Endothelial cell of umbilical vein (primary cell): ENCODE results near the gene FAM222A. TPM values are rescaled to one million over a fixed set of nuclear protein-coding genes. Genes with fewer than 3 reads are reported as not detected.

Experiments
- BruUV-seq: library from RNA; stranded (reverse); fragments of 400-500 nt; replicated peaks from 2 replicates; lab custom pipeline; 2021; lab: Mats Ljungman, UMichigan
- CTCF ChIA-PET: fragments of 300-600, 350-600 bp; sonication (Branson Sonifier 250); formaldehyde crosslinking; loops from one replicate; lab custom pipeline; 2021; ENCODE audit warnings: antibody characterized with exemption, inconsistent platforms; lab: Charles Lee
- POLR2A ChIA-PET: fragments of 300-600, 350-600 bp; sonication (Branson Sonifier 250); formaldehyde crosslinking; loops from one replicate; lab custom pipeline; 2021; ENCODE audit warnings: antibody characterized with exemption, inconsistent platforms; lab: Charles Lee
- DNase-seq: peaks from one replicate; pipeline ENCODE4 v3.0.0-alpha.2; 2011; ENCODE audit warnings: low read depth, low spot score
- FAIRE-seq: peaks from 2 replicates; lab custom pipeline; 2011; peaks lifted over from hg19 to GRCh38; lab: Jason Lieb, UNC
- H2AFZ ChIP-seq: 2 replicates; pipeline ENCODE4 v1.6.0; 2012; ENCODE audit warnings: low read depth, low read length, control low read depth, inconsistent platforms
- H3K27ac ChIP-seq: 2 replicates; pipeline ENCODE4 v1.5.1; 2011; ENCODE audit warnings: low read depth, mild to moderate bottlenecking, control low read depth, low read length, moderate library complexity; ENCODE audit not compliant: insufficient read depth
- H3K27me3 ChIP-seq, 2 experiments: 2 replicates each; pipeline versions ENCODE4 v1.6.0 to v1.6.1; 2011; ENCODE audit warnings: low read length in 2 of 2, mixed read lengths in 1 of 2; ENCODE audit not compliant: control insufficient read depth in 2 of 2, insufficient read depth in 2 of 2
- H3K36me3 ChIP-seq, 2 experiments: 2 replicates in 1 of 2; 3 replicates in 1 of 2; pipeline ENCODE4 v1.5.1; 2011; ENCODE audit warnings: low read length in 2 of 2, mild to moderate bottlenecking in 1 of 2, moderate library complexity in 1 of 2; ENCODE audit not compliant: control insufficient read depth in 2 of 2, insufficient read depth in 2 of 2; ENCODE audit errors: extremely low read depth in 1 of 2
- H3K4me1 ChIP-seq: 3 replicates; pipeline ENCODE4 v1.5.1; 2011; ENCODE audit warnings: mild to moderate bottlenecking, low read length; ENCODE audit not compliant: control insufficient read depth, insufficient read depth; ENCODE audit errors: extremely low read depth
- H3K4me2 ChIP-seq: 2 replicates; pipeline ENCODE4 v1.6.1; 2011; ENCODE audit warnings: low read length, control low read depth, mixed read lengths; ENCODE audit not compliant: insufficient read depth
- H3K4me3 ChIP-seq, 3 experiments: fragments of 200-600 bp in 1 of 3; sonication (generic), shearing (Covaris generic) in 1 of 3; replicated peaks in 1 of 3; 2 replicates each; pipeline ENCODE4 v1.5.1; 2011 to 2016; ENCODE audit warnings: control low read depth in 3 of 3, low read length in 3 of 3, mild to moderate bottlenecking in 2 of 3, inconsistent platforms in 1 of 3, low read depth in 1 of 3, moderate library complexity in 1 of 3; ENCODE audit not compliant: insufficient read depth in 1 of 3
- H3K79me2 ChIP-seq: 2 replicates; pipeline ENCODE4 v1.6.0; 2012; ENCODE audit warnings: low read length, inconsistent platforms; ENCODE audit not compliant: control insufficient read depth, insufficient read depth
- H3K9ac ChIP-seq: replicated peaks from 2 replicates; pipeline ENCODE3; 2011; ENCODE audit warnings: low read length, control low read depth; ENCODE audit not compliant: insufficient read depth; ENCODE audit errors: extremely low read depth
- H3K9me1 ChIP-seq: replicated peaks from 3 replicates; pipeline ENCODE4 v1.6.0; 2011; ENCODE audit warnings: mild to moderate bottlenecking, low read length; ENCODE audit not compliant: control insufficient read depth, insufficient read depth; ENCODE audit errors: extremely low read depth
- H3K9me3 ChIP-seq: replicated peaks from 2 replicates; pipeline ENCODE4 v1.5.1; 2012; ENCODE audit warnings: low read length, inconsistent platforms; ENCODE audit not compliant: control insufficient read depth, insufficient read depth
- H4K20me1 ChIP-seq: replicated peaks from 2 replicates; pipeline ENCODE3; 2011; ENCODE audit warnings: mild to moderate bottlenecking, low read length; ENCODE audit not compliant: control insufficient read depth, insufficient read depth; ENCODE audit errors: extremely low read depth
- CTCF ChIP-seq, 2 donors: IDR thresholded peaks; 1 replicate in 1 of 2; 2 replicates in 1 of 2; pipeline ENCODE4 v1.5.1; 2011; ENCODE audit warnings: low read length in 2 of 2, mild to moderate bottlenecking in 2 of 2, moderate library complexity in 2 of 2, control low read depth in 1 of 2, inconsistent platforms in 1 of 2, low read depth in 1 of 2; ENCODE audit not compliant: insufficient read depth in 1 of 2; ENCODE audit errors: extremely low read depth in 1 of 2
- EZH2 ChIP-seq: IDR thresholded peaks from 2 replicates; pipeline ENCODE4 v1.6.1; 2012; ENCODE audit warnings: borderline replicate concordance, low read depth, mild to moderate bottlenecking, moderate library complexity, low read length, inconsistent platforms; ENCODE audit not compliant: severe bottlenecking
- FOS ChIP-seq: IDR thresholded peaks from 2 replicates; pipeline ENCODE4 v1.6.1; 2011; ENCODE audit warnings: mild to moderate bottlenecking, low read length, moderate library complexity, borderline replicate concordance; ENCODE audit not compliant: insufficient read depth
- GATA2 ChIP-seq: IDR thresholded peaks from 2 replicates; pipeline ENCODE4 v1.7.0; 2011; ENCODE audit warnings: low read depth, mild to moderate bottlenecking, moderate library complexity, mixed read lengths, low read length; ENCODE audit not compliant: insufficient read length, insufficient read depth
- JUN ChIP-seq: IDR thresholded peaks from 2 replicates; pipeline ENCODE4 v1.6.1; 2011; ENCODE audit warnings: borderline replicate concordance, low read depth; ENCODE audit not compliant: insufficient read length, insufficient read depth
- MAX ChIP-seq: IDR thresholded peaks from 2 replicates; pipeline ENCODE4 v1.6.1; 2011; ENCODE audit not compliant: insufficient read depth, insufficient read length
- MYC ChIP-seq: IDR thresholded peaks from one replicate; pipeline ENCODE4 v1.6.1; 2011; ENCODE audit warnings: mild to moderate bottlenecking, low read depth, low read length
- POLR2A ChIP-seq: IDR thresholded peaks from 2 replicates; pipeline ENCODE4 v1.6.1; 2012; ENCODE audit warnings: low read depth, mild to moderate bottlenecking, control low read depth, low read length
- POLR2AphosphoS5 ChIP-seq: IDR thresholded peaks from 2 replicates; pipeline ENCODE4 v1.6.1; 2012; ENCODE audit warnings: low read depth, mild to moderate bottlenecking, control low read depth, low read length, moderate library complexity; ENCODE audit not compliant: insufficient read depth
- dilution Hi-C: fragments of 300-500 bp; cut with MboI; formaldehyde crosslinking; loops from one replicate; pipeline ENCODE4 v1.15.0; 2019; ENCODE audit warnings: low sequenced_read_pairs; ENCODE audit not compliant: extremely low pct_ligation_motif_present
- intact Hi-C: fragments of 100-400 bp; cut with micrococcal nuclease; formaldehyde crosslinking; loops from one replicate; pipeline ENCODE4 v1.10.0; 2022
- polyA plus RNA-seq, 4 experiments: library from polyadenylated mRNA; depleted of rRNA in 3 of 4; stranded (reverse) in 3 of 4; unstranded in 1 of 4; fragments of >200 nt; gene quantifications; 2 replicates each; pipeline versions ENCODE4 v1.2.1 to v1.2.3, GENCODE V29; 2011 to 2012; ENCODE audit warnings: missing spikeins in 1 of 4
- total RNA-seq: library from RNA; stranded (reverse); gene quantifications from 2 replicates; pipeline ENCODE4 v1.2.3, GENCODE V29; 2021

FAM222A gene
- total and polyA plus RNA-seq, 2 donors (not counting 3 experiments of a cell fraction or from before 2014, with no cell fraction given) = 0.62 to 1.7 TPM

GRCh38 chr12:109753054-109753401, 39.4 kb downstream of the FAM222A start:
- ChIA-PET CTCF (interaction anchor here (1.1 to 3.2 kb wide), 2 partner anchors 9 to 23 kb away, joined by 3 to 15 read pairs; no protein-coding TSS in a partner anchor), POLR2A (no interaction called here)
- Histone ChIP-seq H3K9ac (no peak overlapping the region), H3K79me2 (no peaks in the 10 kb centered on the region), H3K9me3 (no peaks in the 10 kb centered on the region), H3K36me3 (no peaks in the 10 kb centered on the region), H3K4me1 (no peaks in the 10 kb centered on the region), H3K27ac (no peak overlapping the region), H4K20me1 (no peaks in the 10 kb centered on the region), H3K9me1 (no peaks in the 10 kb centered on the region), H2AFZ (no peak overlapping the region), H3K4me3 (no peak overlapping the region), H3K4me2 (no peak overlapping the region), H3K27me3 (no peaks in the 10 kb centered on the region)
- TF ChIP-seq GATA2 = no peak
- TF ChIP-seq FOS = no peak
- TF ChIP-seq MAX = no peak
- no peak for TF ChIP-seq MYC
- no peak for TF ChIP-seq POLR2A
- no peak for TF ChIP-seq CTCF (IDR thresholded peaks at IDR 0.05; ENCODE audit: extremely low read depth in 1 of 2, insufficient read depth in 1 of 2, low read depth in 1 of 2, low read length in 2 of 2)
- TF ChIP-seq POLR2AphosphoS5 = no peak
- TF ChIP-seq EZH2 = no peak
- no peak for TF ChIP-seq JUN
- dilution Hi-C loops = no loop called here
- BruUV-seq = no TSS peak
- DNase-seq (no peak), FAIRE-seq (no peak)
- intact Hi-C loops = no loop called here
